GM18909 (cell line): Measurements from ENCODE around the gene CR1L.
"Not testable (repeated sequence)": the region's sequence is repeated elsewhere in the genome, so short reads cannot be mapped to it uniquely, and the experiment has no call there.

Source experiments
- ATAC-seq: cut with Tn5 transposase; IDR thresholded peaks from one replicate; pipeline ENCODE4 v1.9.1; 2021; ENCODE audit warnings: mild to moderate bottlenecking; ENCODE audit not compliant: unreplicated experiment, poor library complexity

The CR1L gene

DNA sequence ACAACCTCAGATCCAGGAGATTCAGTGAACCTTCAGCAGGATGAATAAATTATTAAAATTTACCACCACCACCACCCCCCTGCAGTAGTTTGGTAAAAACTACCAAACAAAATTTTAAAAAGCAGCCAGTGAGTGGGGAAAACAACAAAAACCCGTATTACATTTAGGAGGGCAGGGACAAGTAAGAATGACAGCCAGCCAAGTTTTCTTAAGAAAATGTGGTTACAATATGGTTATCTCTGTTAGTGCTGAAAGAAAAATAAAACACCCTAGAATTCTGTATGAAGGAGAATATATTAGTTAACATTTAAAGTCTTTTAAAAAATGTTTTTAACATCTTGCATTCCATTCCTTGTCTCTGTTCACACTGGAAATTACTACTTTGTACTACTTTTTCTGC is 121.6 kb downstream of the CR1L start:
- ATAC-seq = no peak

DNA sequence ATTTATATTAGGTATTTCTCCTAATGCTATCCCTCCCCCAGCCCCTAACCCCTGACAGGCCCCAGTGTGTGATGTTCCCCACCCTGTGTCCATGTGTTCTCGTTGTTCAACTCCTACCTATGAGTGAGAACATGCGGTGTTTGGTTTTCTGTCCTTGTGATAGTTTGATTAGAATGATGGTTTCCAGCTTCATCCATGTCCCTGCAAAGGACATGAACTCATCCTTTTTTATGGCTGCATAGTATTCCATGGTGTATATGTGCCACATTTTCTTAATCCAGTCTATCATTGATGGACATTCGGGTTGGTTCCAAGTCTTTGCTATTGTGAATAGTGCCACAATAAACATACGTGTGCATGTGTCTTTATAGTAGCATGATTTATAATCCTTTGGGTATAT is 125.6 kb downstream of the CR1L start:
- not testable (repeated sequence) for ATAC-seq
